BE2C (cell line): ENCODE measurements around the gene CMTM1.
"Not testable (repeated sequence)": the region's sequence is repeated elsewhere in the genome, so short reads cannot be mapped to it uniquely, and the experiment has no call there.

Experiments
- DNase-seq: peaks from one replicate; pipeline ENCODE4 v3.0.0-alpha.2; 2020
- H3K27me3 ChIP-seq: fragments of 250-450 bp; sonication (Bioruptor Pico); 2 replicates; pipeline ENCODE4 v1.5.1; 2020; ENCODE audit warnings: mild to moderate bottlenecking
- H3K36me3 ChIP-seq: fragments of 250-450 bp; sonication (Bioruptor Pico); 2 replicates; pipeline ENCODE4 v1.5.1; 2020; ENCODE audit warnings: mild to moderate bottlenecking
- H3K4me1 ChIP-seq: fragments of 250-450 bp; sonication (Bioruptor Pico); 2 replicates; pipeline ENCODE4 v1.5.1; 2020
- H3K4me3 ChIP-seq: 2 replicates; pipeline ENCODE4 v1.5.1; 2011; ENCODE audit warnings: low read depth, low read length
- H3K9me3 ChIP-seq: fragments of 250-450 bp; sonication (Bioruptor Pico); 2 replicates; pipeline ENCODE4 v1.5.1; 2020
- CTCF ChIP-seq: IDR thresholded peaks from 2 replicates; pipeline ENCODE4 v1.5.1; 2012; ENCODE audit warnings: mild to moderate bottlenecking, low read depth, low read length

CMTM1 gene

DNA sequence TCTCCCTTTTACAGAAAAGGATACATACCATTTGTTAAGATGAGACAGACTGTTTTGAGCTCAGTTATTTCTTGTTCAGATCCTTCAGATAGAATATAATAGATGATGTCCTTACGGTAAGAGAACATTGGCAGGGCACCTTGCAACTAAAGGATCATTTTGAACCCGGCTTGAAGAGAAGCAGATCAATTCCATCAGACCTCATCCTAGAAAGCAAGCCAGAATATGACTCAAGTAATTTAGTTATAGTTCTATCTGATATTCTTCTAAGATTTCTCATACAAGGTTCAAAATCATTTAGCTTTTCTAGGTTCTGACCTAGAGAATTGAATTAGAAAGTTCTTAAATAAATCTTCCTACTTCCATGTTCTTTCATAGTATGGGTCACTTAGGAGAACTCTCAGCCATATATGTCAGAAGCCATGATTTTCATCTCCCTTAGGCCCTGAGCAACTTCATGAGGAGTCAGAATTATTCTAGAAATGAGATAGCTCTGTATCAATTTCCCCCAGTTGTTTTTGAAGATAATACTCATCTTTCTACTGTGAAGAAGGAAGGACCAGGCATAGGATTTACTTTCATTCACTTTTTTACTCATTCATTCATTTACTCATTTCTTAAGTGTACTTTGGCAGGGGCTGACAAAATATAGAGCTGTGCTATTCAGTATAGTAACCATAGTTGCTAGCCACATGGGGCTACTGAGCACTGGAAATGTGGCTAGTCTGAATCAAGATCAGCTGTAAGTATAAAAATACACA, 2.5 kb upstream of the CMTM1 start:
- no peak for DNase-seq
- H3K9me3 ChIP-seq = no peaks in the 10 kb centered on the region
- H3K36me3 ChIP-seq = peaks cover 10% of the 10 kb centered on the region; the same call in 1 of the 2 replicates
- no peak for TF ChIP-seq CTCF
- H3K4me3 ChIP-seq = no peak overlapping the region
- no peaks in the 10 kb centered on the region for H3K4me1 ChIP-seq
- H3K27me3 ChIP-seq = no peaks in the 10 kb centered on the region

DNA sequence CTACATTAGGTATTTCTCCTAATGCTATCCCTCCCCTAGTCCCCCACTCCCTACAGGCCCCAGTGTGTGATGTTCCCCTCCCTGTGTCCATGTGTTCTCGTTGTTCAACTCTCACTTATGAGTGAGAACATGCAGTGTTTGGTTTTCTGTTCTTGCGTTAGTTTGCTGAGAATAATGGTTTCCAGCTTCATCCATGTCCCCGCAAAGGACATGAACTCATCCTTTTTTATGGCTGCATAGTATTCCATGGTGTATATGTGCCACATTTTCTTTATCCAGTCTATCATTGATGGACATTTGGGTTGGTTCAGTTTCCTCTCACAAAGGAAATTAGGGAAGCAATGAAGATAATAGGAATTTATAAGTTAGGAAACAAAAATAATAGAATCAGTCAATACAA, 1.0 kb downstream of the CMTM1 start:
- DNase-seq, H3K4me1 ChIP-seq, H3K27me3 ChIP-seq, H3K4me3 ChIP-seq, H3K9me3 ChIP-seq, H3K36me3 ChIP-seq: not testable (repeated sequence)

GRCh38 chr16:66568355-66568754, 2.1 kb downstream of the CMTM1 start:
- H3K4me1 ChIP-seq = no peaks in the 10 kb centered on the region
- H3K36me3 ChIP-seq = peaks cover 7% of the 10 kb centered on the region; the same call in 1 of the 2 replicates
- no peak overlapping the region for H3K4me3 ChIP-seq
- H3K9me3 ChIP-seq = no peaks in the 10 kb centered on the region
- TF ChIP-seq CTCF = no peak
- DNase-seq = no peak
- no peaks in the 10 kb centered on the region for H3K27me3 ChIP-seq

DNA sequence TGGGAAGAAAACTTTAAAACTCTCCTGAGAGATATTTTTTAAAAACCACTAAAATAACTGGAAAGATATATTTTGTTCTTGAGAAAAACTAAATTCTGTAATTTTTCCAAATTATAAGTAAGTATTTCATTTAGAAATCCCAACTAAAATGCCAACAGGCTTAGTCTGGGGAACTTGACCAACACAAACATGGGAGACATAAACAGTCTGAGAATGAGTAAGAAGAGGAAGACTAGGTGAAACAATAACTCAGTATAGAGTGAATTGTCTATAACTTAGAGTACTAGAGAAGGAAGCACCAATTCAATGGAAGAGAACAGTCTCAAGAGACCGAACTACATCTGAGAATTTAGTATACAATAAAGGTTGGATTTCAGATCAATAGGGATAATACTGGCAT, 2.9 kb downstream of the CMTM1 start:
- Histone ChIP-seq H3K4me1 (no peaks in the 10 kb centered on the region), H3K4me3 (no peak overlapping the region), H3K36me3 (peaks cover 7% of the 10 kb centered on the region; the same call in 1 of the 2 replicates), H3K27me3 (no peaks in the 10 kb centered on the region), H3K9me3 (no peaks in the 10 kb centered on the region)
- no peak for TF ChIP-seq CTCF
- DNase-seq = no peak

- no peak for TF ChIP-seq CTCF
- Histone ChIP-seq H3K27me3 (no peaks in the 10 kb centered on the region), H3K36me3 (peaks cover 7% of the 10 kb centered on the region; the same call in 1 of the 2 replicates), H3K4me1 (no peaks in the 10 kb centered on the region), H3K9me3 (no peaks in the 10 kb centered on the region), H3K4me3 (no peak overlapping the region)
- no peak for DNase-seq
Observed at GRCh38 chr16:66569827-66570405, 3.7 kb downstream of the CMTM1 start.

DNA sequence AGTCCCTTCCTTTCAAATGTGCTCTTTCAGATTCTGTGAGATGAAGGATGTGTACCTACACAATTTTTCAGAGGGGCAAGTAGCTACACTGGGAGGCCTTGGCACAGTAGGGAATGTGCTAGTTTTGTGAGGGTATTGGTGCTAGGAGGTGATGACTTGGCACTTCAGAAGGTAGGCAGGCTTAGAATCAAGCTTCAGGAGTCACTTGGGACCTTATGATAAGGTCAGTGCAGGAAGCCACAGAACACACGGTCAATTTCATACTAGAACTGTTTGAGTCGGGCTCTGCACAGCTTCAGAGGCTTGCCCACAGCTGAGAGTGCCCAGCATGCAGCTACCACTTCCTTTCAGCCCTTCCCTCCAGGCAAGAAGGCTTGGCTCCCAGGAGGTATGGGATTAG, 6.1 kb downstream of the CMTM1 start:
- peaks cover 5% of the 10 kb centered on the region; the same call in 1 of the 2 replicates for H3K36me3 ChIP-seq

More for the DNA sequence above, 6.1 kb downstream of the CMTM1 start:
- Histone ChIP-seq H3K9me3 (no peaks in the 10 kb centered on the region), H3K27me3 (no peaks in the 10 kb centered on the region; the same call in 1 of the 2 replicates), H3K4me1 (no peaks in the 10 kb centered on the region), H3K4me3 (no peak overlapping the region)
- no peak for DNase-seq
- no peak for TF ChIP-seq CTCF
